Measurements from ENCODE around the gene GEMIN2.
"Not testable (repeated sequence)": the region's sequence is repeated elsewhere in the genome, so short reads cannot be mapped to it uniquely, and the experiment has no call there.

Gene GEMIN2

GRCh38 chr14:39177168-39177545 lies 63.0 kb downstream of the GEMIN2 start:
- no peak for DNase-seq (ENCODE audit: low read depth)

GRCh38 chr14:39179042-39179441 lies 64.9 kb downstream of the GEMIN2 start:
- no peak for DNase-seq (ENCODE audit: low read depth)

GRCh38 chr14:39180553-39180952 lies 66.4 kb downstream of the GEMIN2 start:
- DNase-seq (ENCODE audit: low read depth) = no peak

- no peak for DNase-seq (ENCODE audit: low read depth)
Measured at GRCh38 chr14:39181026-39181692, 67.0 kb downstream of the GEMIN2 start.

DNA sequence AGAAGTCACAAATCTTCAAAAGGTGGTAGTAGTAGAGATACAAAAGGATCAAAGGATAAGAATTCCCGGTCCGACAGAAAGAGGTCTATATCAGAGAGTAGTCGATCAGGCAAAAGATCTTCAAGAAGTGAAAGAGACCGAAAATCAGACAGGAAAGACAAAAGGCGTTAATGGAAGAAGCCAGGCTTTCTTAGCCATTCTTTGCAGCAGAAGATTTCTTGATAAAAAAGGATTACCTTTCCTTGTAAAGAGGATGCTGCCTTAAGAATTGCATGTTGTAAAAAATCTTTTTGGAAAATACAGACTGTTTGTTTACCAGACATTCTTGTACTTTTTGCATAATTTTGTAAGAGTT lies 67.5 kb downstream of the GEMIN2 start:
- no peak for DNase-seq (ENCODE audit: low read depth)

DNA sequence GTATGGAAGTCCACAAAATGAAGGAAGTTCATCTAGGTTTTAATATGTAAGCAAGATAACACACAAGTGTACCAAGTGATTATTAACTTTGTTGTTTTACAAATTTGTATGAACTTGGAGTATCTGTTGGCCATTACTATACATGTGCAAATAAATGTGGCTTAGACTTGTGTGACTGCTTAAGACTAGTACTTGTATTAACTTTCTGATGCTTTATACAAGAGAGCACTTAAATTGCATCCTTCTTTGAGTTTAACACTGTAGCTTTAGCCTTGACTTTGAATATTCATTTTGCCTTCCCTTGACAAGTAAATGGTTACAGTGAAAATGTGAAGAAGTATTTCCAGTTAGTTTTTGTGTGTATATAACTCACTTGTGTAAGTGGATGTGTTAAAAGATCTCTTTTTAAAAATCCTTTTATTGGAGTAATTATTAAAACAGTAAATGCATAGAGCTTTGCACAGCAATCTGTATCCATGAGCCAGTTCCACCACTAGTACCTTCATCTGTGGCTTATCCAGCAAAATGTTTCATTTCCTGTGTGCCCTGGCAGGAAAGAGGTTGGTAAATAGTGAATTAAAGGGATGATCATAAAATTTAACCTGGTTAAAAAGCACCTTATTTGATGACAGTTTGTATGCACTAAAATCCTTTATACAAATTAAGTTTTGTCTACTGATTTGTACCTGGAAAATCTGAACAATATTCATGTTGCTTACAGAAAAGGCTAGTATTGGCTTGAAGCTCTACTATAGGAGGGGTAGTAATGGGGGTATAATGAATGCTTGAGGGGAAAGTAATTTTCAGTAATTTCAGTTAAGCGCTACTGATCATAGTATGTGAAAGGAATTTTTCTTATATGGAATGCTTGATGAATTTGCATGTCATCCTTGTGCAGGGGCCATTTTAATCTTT lies 68.9 kb downstream of the GEMIN2 start:
- no peak for DNase-seq (ENCODE audit: low read depth)

DNA sequence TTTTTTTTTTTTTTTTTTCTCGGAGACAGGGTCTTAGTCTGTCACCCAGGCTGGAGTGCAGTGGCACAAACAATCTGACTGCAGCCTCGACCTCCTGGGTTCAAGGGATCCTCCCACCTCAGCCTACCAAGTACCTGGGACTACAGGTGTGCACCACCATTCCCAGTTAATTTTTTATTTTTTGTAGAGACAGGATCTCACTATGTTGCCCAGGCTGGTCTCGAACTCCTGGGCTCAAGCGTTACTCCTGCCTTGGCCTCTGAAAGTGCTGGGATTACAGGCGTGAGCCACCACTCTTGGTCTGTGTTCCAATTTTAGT lies 69.5 kb downstream of the GEMIN2 start:
- DNase-seq (ENCODE audit: low read depth) = not testable (repeated sequence)

DNA sequence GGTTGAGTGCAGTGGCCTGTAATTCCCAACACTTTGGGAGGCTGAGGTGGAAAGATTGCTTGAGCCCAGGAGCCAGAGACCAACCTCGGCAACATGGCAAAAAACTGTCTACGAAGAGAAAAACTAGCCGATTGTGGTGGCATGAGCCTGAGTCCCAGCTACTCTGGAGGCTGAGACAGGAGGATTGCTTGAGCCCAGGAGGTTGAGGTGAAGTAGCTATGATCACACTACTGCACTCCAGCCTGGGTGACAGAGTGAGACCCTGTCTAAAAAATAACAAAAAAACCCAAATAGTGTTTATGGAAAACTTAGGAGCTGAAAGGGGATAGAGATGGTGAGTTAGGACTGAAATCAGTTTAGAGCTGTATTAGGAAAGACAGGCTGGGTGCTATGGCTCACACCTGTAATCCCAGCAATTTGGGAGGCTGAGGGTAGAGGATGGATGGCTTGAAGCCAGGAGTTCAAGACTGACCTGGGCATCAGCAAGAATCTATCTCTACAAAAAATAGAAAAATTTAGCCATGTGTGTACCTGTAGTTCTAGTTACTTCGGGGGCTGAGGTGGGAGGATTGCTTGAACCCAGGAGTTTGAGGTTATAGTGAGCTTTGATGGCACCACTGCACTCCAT lies 70.6 kb downstream of the GEMIN2 start:
- no peak for DNase-seq (ENCODE audit: low read depth)

- no peak for DNase-seq (ENCODE audit: low read depth)
Measured at GRCh38 chr14:39185256-39186049, 71.3 kb downstream of the GEMIN2 start.
